ENCODE measurements around the gene ZBTB49.

Gene ZBTB49

GRCh38 chr4:4289055-4289454, 996 bp upstream of the ZBTB49 start:
- Mint-ChIP-seq H3K27me3 (no peaks in the 10 kb centered on the region), H3K9me3 (no peaks in the 10 kb centered on the region), H3K4me3 (peak overlapping the region; percentile 98), H3K27ac (ENCODE audit: low read depth) (peak overlapping the region; percentile 92), H3K4me1 (peaks cover 70% of the 10 kb centered on the region), H3K36me3 (ENCODE audit: insufficient read depth) (peaks cover 31% of the 10 kb centered on the region)
- DNase-seq (ENCODE audit: low spot score in 2 of 2) (no peak), ATAC-seq (replicated peaks; ENCODE audit: extremely low read depth, poor library complexity, severe bottlenecking) (no peak)

GRCh38 chr4:4289597-4289940, 482 bp upstream of the ZBTB49 start:
- H3K9me3 Mint-ChIP-seq: no peaks in the 10 kb centered on the region
- DNase-seq (ENCODE audit: low spot score in 2 of 2) (no peak), ATAC-seq (replicated peaks; ENCODE audit: extremely low read depth, poor library complexity, severe bottlenecking) (peak; percentile 13)
- peaks cover 26% of the 10 kb centered on the region for H3K36me3 Mint-ChIP-seq (ENCODE audit: insufficient read depth)
- peak overlapping the region; percentile 92 for H3K27ac Mint-ChIP-seq (ENCODE audit: low read depth)
- H3K4me1 Mint-ChIP-seq: peaks cover 70% of the 10 kb centered on the region
- H3K4me3 Mint-ChIP-seq: peak overlapping the region; percentile 98
- no peaks in the 10 kb centered on the region for H3K27me3 Mint-ChIP-seq

GRCh38 chr4:4293279-4293678, 3.2 kb downstream of the ZBTB49 start:
- ATAC-seq (replicated peaks; ENCODE audit: extremely low read depth, poor library complexity, severe bottlenecking): no peak
- H3K27ac Mint-ChIP-seq (ENCODE audit: low read depth): no peak overlapping the region
- H3K36me3 Mint-ChIP-seq (ENCODE audit: insufficient read depth): peaks cover 13% of the 10 kb centered on the region
- H3K4me1 Mint-ChIP-seq: peaks cover 70% of the 10 kb centered on the region
- no peaks in the 10 kb centered on the region for H3K9me3 Mint-ChIP-seq
- no peak overlapping the region for H3K4me3 Mint-ChIP-seq
- H3K27me3 Mint-ChIP-seq: no peaks in the 10 kb centered on the region
- DNase-seq (ENCODE audit: low spot score in 2 of 2): no peak

GRCh38 chr4:4296283-4296846, 6.3 kb downstream of the ZBTB49 start:
- Mint-ChIP-seq H3K4me3 (no peak overlapping the region), H3K27ac (ENCODE audit: low read depth) (peak overlapping the region; percentile 1), H3K36me3 (ENCODE audit: insufficient read depth) (peaks cover 13% of the 10 kb centered on the region), H3K4me1 (peaks cover 50% of the 10 kb centered on the region), H3K27me3 (no peaks in the 10 kb centered on the region), H3K9me3 (no peaks in the 10 kb centered on the region)
- no peak for DNase-seq (ENCODE audit: low spot score in 2 of 2)
- no peak for ATAC-seq (replicated peaks; ENCODE audit: extremely low read depth, poor library complexity, severe bottlenecking)

GRCh38 chr4:4299006-4299405, 9.0 kb downstream of the ZBTB49 start:
- peak overlapping the region; percentile 48 for H3K27ac Mint-ChIP-seq (ENCODE audit: low read depth)

GRCh38 chr4:4302001-4302400, 11.9 kb downstream of the ZBTB49 start:
- DNase-seq (ENCODE audit: low spot score in 2 of 2): no peak
- Mint-ChIP-seq H3K9me3 (no peaks in the 10 kb centered on the region), H3K27me3 (no peaks in the 10 kb centered on the region), H3K36me3 (ENCODE audit: insufficient read depth) (peaks cover 34% of the 10 kb centered on the region), H3K4me1 (peaks cover 30% of the 10 kb centered on the region), H3K4me3 (no peak overlapping the region), H3K27ac (ENCODE audit: low read depth) (no peak overlapping the region)
- no peak for ATAC-seq (replicated peaks; ENCODE audit: extremely low read depth, poor library complexity, severe bottlenecking)

More at GRCh38 chr4:4299006-4299405, 9.0 kb downstream of the ZBTB49 start:
- no peak overlapping the region for H3K4me3 Mint-ChIP-seq
- H3K9me3 Mint-ChIP-seq: no peaks in the 10 kb centered on the region
- ATAC-seq (replicated peaks; ENCODE audit: extremely low read depth, poor library complexity, severe bottlenecking) (no peak), DNase-seq (ENCODE audit: low spot score in 2 of 2) (no peak)
- peaks cover 26% of the 10 kb centered on the region for H3K36me3 Mint-ChIP-seq (ENCODE audit: insufficient read depth)
- H3K27me3 Mint-ChIP-seq: no peaks in the 10 kb centered on the region
- H3K4me1 Mint-ChIP-seq: peaks cover 44% of the 10 kb centered on the region

- no peak for DNase-seq (ENCODE audit: low spot score in 2 of 2)
- no peaks in the 10 kb centered on the region for H3K27me3 Mint-ChIP-seq
- peaks cover 38% of the 10 kb centered on the region for H3K36me3 Mint-ChIP-seq (ENCODE audit: insufficient read depth)
- no peak for ATAC-seq (replicated peaks; ENCODE audit: extremely low read depth, poor library complexity, severe bottlenecking)
- peaks cover 32% of the 10 kb centered on the region for H3K4me1 Mint-ChIP-seq
- no peak overlapping the region for H3K27ac Mint-ChIP-seq (ENCODE audit: low read depth)
- no peaks in the 10 kb centered on the region for H3K9me3 Mint-ChIP-seq
- H3K4me3 Mint-ChIP-seq: no peak overlapping the region
These were observed 12.4 kb downstream of the ZBTB49 start for GRCh38 chr4:4302416-4302815.

- Mint-ChIP-seq H3K27ac (ENCODE audit: low read depth) (no peak overlapping the region), H3K4me3 (no peak overlapping the region), H3K27me3 (no peaks in the 10 kb centered on the region), H3K9me3 (no peaks in the 10 kb centered on the region), H3K4me1 (peaks cover 28% of the 10 kb centered on the region), H3K36me3 (ENCODE audit: insufficient read depth) (peaks cover 34% of the 10 kb centered on the region)
- no peak for DNase-seq (ENCODE audit: low spot score in 2 of 2)
- no peak for ATAC-seq (replicated peaks; ENCODE audit: extremely low read depth, poor library complexity, severe bottlenecking)
These were observed 16.9 kb downstream of the ZBTB49 start for GRCh38 chr4:4306920-4307319.

GRCh38 chr4:4308800-4309441, 18.9 kb downstream of the ZBTB49 start:
- Mint-ChIP-seq H3K27ac (ENCODE audit: low read depth) (peak overlapping the region; percentile 32), H3K4me1 (peaks cover 18% of the 10 kb centered on the region), H3K9me3 (no peaks in the 10 kb centered on the region), H3K36me3 (ENCODE audit: insufficient read depth) (peaks cover 30% of the 10 kb centered on the region), H3K27me3 (no peaks in the 10 kb centered on the region), H3K4me3 (no peak overlapping the region)
- ATAC-seq (replicated peaks; ENCODE audit: extremely low read depth, poor library complexity, severe bottlenecking) (no peak), DNase-seq (ENCODE audit: low spot score in 2 of 2) (no peak)

GRCh38 chr4:4311193-4311592, 21.1 kb downstream of the ZBTB49 start:
- ATAC-seq (replicated peaks; ENCODE audit: extremely low read depth, poor library complexity, severe bottlenecking) (no peak), DNase-seq (ENCODE audit: low spot score in 2 of 2) (no peak)
- Mint-ChIP-seq H3K4me3 (no peak overlapping the region), H3K36me3 (ENCODE audit: insufficient read depth) (peaks cover 29% of the 10 kb centered on the region), H3K9me3 (no peaks in the 10 kb centered on the region), H3K27ac (ENCODE audit: low read depth) (no peak overlapping the region), H3K27me3 (no peaks in the 10 kb centered on the region), H3K4me1 (peaks cover 13% of the 10 kb centered on the region)

- Mint-ChIP-seq H3K4me1 (no peaks in the 10 kb centered on the region), H3K9me3 (no peaks in the 10 kb centered on the region), H3K27ac (ENCODE audit: low read depth) (no peak overlapping the region), H3K4me3 (no peak overlapping the region), H3K36me3 (ENCODE audit: insufficient read depth) (peaks cover 30% of the 10 kb centered on the region), H3K27me3 (no peaks in the 10 kb centered on the region)
- ATAC-seq (replicated peaks; ENCODE audit: extremely low read depth, poor library complexity, severe bottlenecking): no peak
- no peak for DNase-seq (ENCODE audit: low spot score in 2 of 2)
These were observed 25.6 kb downstream of the ZBTB49 start for GRCh38 chr4:4315461-4316149.

GRCh38 chr4:4316150-4316495, 26.1 kb downstream of the ZBTB49 start:
- Mint-ChIP-seq H3K36me3 (ENCODE audit: insufficient read depth) (peaks cover 34% of the 10 kb centered on the region), H3K4me3 (no peak overlapping the region), H3K4me1 (no peaks in the 10 kb centered on the region), H3K27ac (ENCODE audit: low read depth) (no peak overlapping the region), H3K9me3 (no peaks in the 10 kb centered on the region), H3K27me3 (no peaks in the 10 kb centered on the region)
- no peak for ATAC-seq (replicated peaks; ENCODE audit: extremely low read depth, poor library complexity, severe bottlenecking)
- no peak for DNase-seq (ENCODE audit: low spot score in 2 of 2)
